NCI-H146 treated with DMSO at 0.1 percent for 48 hours (cell line): ENCODE results near the gene SELENON.

Experiments used
- DNase-seq: peaks from one replicate; lab custom pipeline; 2025; ENCODE audit not compliant: unreplicated experiment; lab: John Stamatoyannopoulos, UW

The SELENON gene

GRCh38 chr1:25861316-25862286 is 61.6 kb downstream of the SELENON start:
- DNase-seq: no peak

GRCh38 chr1:25862785-25863485 is 62.9 kb downstream of the SELENON start:
- DNase-seq: no peak

- DNase-seq: no peak
Observed at GRCh38 chr1:25863486-25864262, 63.7 kb downstream of the SELENON start.

GRCh38 chr1:25864434-25864833 is 64.4 kb downstream of the SELENON start:
- no peak for DNase-seq

- no peak for DNase-seq
Observed at GRCh38 chr1:25866288-25866687, 66.3 kb downstream of the SELENON start.

GRCh38 chr1:25867210-25867991 is 67.4 kb downstream of the SELENON start:
- no peak for DNase-seq
